ENCODE measurements around the gene UBN2. TPM values are rescaled to one million over a fixed set of nuclear protein-coding genes. Genes with fewer than 3 reads are reported as not detected.

The UBN2 gene
- total RNA-seq, 4 donors from 2014 or later, result 21.7 to 34.1 (median 22.5) TPM

- no peak for DNase-seq (ENCODE audit: low spot score in 2 of 2)
- TF ChIP-seq CTCF (IDR thresholded peaks at IDR 0.05) (no peak), POLR2A (IDR thresholded peaks at IDR 0.05) (no peak)
- intact Hi-C loops (cut with DNase I; ENCODE audit: low total_unique reads), result no loop called here
- H3K4me3 ChIP-seq (ENCODE audit: low read depth, poor library complexity, severe bottlenecking), result no peak overlapping the region
- WGBS, 2 donors, result 61 to 66% methylated on average over 6 of the region's 6 CpGs
Observed at GRCh38 chr7:139254281-139254680, 23.2 kb downstream of the UBN2 start.

- TF ChIP-seq CTCF (IDR thresholded peaks at IDR 0.05), result no peak
- TF ChIP-seq POLR2A (IDR thresholded peaks at IDR 0.05), result no peak
- intact Hi-C loops (cut with DNase I; ENCODE audit: low total_unique reads), result no loop called here
- no peak for DNase-seq (ENCODE audit: low spot score in 2 of 2)
- 96% methylated on average over 4 of the region's 4 CpGs for WGBS, 2 donors
- H3K4me3 ChIP-seq (ENCODE audit: low read depth, poor library complexity, severe bottlenecking), result no peak overlapping the region
Observed at GRCh38 chr7:139254728-139255127, 23.7 kb downstream of the UBN2 start.

- no peak overlapping the region for H3K4me3 ChIP-seq (ENCODE audit: low read depth, poor library complexity, severe bottlenecking)
- DNase-seq (ENCODE audit: low spot score in 2 of 2), result no peak
- intact Hi-C loops (cut with DNase I; ENCODE audit: low total_unique reads), result no loop called here
- WGBS, 2 donors, result 94 to 95% methylated on average over 4 of the region's 4 CpGs
- TF ChIP-seq POLR2A (IDR thresholded peaks at IDR 0.05) (no peak), CTCF (IDR thresholded peaks at IDR 0.05) (no peak)
Observed at GRCh38 chr7:139255290-139255689, 24.3 kb downstream of the UBN2 start.

DNA sequence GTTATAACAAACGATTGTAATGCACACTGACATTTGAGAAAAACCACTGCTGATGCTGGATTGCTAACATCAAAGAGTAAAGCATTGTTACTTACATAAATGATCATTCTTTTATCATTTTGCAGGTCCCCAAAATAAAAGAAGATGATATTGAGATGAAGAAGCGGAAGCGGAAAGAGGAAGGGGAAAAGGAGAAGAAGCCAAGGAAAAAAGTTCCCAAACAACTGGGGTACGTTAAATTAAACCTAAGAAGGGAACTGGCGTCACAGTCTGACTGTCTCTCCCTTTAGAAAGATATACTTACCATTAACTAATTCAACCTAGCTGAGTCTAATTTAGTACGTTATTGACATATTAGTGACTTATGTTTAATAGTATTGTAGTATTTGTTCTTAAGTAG lies 28.1 kb downstream of the UBN2 start:
- H3K4me3 ChIP-seq (ENCODE audit: low read depth, poor library complexity, severe bottlenecking), result no peak overlapping the region
- DNase-seq (ENCODE audit: low spot score in 2 of 2), result no peak
- TF ChIP-seq CTCF (IDR thresholded peaks at IDR 0.05) (no peak), POLR2A (IDR thresholded peaks at IDR 0.05) (no peak)
- WGBS, 2 donors, result 84 to 86% methylated on average over 6 of the region's 6 CpGs
- intact Hi-C loops (cut with DNase I; ENCODE audit: low total_unique reads), result no loop called here

DNA sequence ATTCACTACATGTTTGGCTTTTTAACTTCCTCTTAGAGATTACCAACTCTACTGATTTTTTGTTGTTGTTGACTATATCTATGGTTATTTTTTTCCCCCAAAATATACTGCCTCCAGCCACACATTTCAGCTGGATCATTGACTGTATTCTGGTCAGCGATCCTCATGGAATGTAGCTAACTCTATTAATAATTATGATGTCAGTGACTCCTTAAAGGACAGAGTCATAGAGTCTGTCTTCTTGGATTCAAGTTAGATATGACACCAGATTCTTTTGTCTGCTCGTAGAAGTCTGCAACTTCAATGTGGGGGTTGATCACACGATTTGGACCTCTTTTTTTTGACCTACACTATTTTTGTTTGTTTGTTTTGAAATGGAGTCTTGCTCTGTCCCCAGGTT lies 33.2 kb downstream of the UBN2 start:
- no peak overlapping the region for H3K4me3 ChIP-seq (ENCODE audit: low read depth, poor library complexity, severe bottlenecking)
- 93% methylated on average over 3 of the region's 3 CpGs for WGBS, 2 donors
- TF ChIP-seq POLR2A (IDR thresholded peaks at IDR 0.05) (no peak), CTCF (IDR thresholded peaks at IDR 0.05) (no peak)
- DNase-seq (ENCODE audit: low spot score in 2 of 2), result no peak
- intact Hi-C loops (cut with DNase I; ENCODE audit: low total_unique reads), result no loop called here

- no peak overlapping the region for H3K4me3 ChIP-seq (ENCODE audit: low read depth, poor library complexity, severe bottlenecking)
- WGBS, 2 donors, result 78 to 86% methylated on average over 2 of the region's 2 CpGs
- intact Hi-C loops (cut with DNase I; ENCODE audit: low total_unique reads), result no loop called here
- no peak for DNase-seq (ENCODE audit: low spot score in 2 of 2)
- TF ChIP-seq CTCF (IDR thresholded peaks at IDR 0.05) (no peak), POLR2A (IDR thresholded peaks at IDR 0.05) (no peak)
Observed at GRCh38 chr7:139265673-139266072, 34.6 kb downstream of the UBN2 start.

Measured in lower leg skin (tissue), 4 donors.